HG03460 (cell line): ENCODE results near the gene TFPI2.

ENCODE experiments used
- ATAC-seq: cut with Tn5 transposase; IDR thresholded peaks from one replicate; pipeline ENCODE4 v1.9.1; 2021; ENCODE audit not compliant: unreplicated experiment

The TFPI2 gene

DNA sequence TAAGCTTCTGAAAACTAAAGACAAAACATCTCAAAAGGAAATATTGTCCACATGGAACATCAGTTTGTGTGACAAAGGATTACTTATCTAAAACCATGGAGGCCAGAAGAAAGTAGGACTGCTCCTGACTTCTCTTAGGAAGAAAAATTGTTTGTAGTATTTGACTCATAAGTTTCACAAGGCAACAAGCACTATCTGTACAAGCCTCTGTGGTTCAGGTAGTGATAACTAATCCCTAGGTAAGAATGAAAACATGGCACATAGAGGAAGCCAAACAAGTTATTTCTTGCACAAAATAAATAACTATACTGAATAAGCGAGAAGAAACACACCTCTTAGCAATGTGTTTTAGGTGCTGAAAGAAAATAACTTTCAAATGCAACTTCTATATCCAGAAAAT is 30.3 kb downstream of the TFPI2 start:
- ATAC-seq = no peak

DNA sequence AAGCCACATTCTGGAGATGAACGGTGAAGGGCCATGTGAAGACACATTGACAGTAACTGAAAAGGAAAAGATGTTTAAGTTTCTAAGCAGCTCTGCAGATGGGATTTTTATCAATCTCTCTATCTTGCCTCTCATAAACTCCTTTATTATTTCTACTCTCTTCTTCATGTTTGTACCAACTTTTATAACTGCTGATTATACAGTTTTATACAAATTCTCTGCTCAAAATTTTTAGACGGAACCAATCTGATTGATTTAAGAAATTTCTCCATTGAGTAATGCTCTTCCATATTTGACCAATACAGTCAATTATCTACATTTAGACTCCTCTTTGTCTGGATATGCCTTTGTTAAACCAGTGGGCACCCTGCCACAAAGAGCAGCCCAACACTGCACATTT is 31.7 kb downstream of the TFPI2 start:
- ATAC-seq = no peak

DNA sequence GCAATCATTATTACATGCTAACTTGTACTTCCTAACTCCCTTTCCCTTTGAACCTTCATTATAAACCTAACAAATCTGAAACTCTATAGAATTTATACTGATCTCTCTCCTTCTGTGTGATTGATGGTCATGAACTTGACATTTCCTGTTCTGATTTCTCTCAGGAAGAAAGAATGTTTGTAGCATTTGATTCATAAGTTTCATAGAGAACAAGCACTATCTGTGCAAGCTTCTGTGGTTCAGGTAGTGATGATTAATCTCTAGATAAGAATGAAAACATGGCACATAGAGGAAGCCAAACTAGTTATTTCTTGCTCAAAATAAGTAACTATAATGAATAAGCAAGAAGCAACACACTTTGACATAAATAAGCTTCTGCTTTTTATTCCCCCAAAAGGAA is 34.2 kb downstream of the TFPI2 start:
- no peak for ATAC-seq

DNA sequence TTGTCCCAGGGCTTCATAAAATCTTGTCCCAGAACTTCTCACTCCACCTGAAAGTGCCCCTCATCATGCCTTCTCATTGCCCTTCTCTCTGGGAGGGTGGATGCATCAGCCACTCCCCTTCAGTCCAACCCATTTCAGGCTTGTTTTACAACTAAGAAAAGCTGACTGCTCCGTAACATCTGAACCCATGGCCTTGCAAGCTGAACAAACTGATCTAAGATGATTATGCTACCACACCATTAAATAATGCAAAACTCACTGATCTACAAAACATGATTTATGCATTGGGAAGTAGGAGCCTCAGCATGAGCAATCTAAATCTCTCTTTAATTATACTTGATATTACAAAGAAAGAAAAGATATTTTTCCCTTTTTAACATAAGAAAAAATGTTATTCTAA is 34.8 kb downstream of the TFPI2 start:
- no peak for ATAC-seq

DNA sequence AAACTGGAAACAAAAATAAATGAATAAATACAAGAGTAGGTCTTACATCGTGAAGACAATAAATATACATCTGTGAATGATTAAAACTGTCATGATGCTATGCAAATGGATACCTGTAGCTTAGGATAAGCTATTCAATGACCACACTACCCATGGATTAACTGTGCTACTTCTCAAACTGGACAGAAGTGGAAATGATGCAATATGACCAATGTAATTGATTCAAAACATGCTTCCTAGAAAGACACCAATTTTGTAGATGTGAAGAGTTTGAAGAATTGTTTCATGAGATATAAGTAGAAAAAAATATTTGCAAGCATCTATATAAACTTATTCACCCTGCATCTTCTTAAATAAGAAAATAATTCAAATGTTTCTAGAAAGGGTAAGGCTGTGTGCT is 36.1 kb downstream of the TFPI2 start:
- no peak for ATAC-seq

DNA sequence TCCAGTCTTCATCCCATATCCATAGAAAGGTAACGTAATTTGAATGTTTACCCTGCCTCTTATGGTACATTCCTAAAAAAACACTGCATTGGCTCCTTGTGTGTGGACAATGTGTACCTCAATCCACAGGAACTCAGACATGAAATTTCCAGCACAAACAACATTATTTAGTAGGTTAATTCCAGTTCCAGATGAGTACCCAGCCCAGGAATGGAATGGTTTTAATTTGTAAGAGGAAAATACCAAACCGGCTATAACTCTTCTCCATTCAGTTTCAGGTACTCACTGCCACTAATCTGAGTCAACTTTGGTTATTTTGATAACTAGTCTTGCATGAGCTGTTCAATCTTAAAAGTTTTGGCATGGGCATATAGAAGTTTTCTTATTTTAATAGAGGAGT is 39.0 kb downstream of the TFPI2 start:
- ATAC-seq = no peak

DNA sequence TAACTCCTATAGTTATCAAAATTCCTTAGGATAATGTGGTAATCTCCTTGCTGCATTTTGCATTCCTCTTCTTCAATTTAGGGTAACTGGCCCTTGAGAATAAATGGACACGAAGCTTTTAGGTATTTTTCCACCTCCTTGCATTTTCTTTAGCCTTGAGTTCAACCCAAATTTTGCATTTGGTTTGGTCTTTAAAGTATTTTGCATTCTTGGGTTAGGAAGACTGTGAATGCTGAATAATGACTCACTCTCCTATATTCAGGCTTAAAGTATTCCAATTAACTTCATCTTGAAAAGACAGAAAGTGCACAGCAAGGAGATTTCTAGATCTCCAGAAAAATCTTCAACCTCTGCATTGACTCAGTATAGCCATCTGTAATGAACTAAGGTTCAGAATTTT is 47.3 kb downstream of the TFPI2 start:
- ATAC-seq = no peak

DNA sequence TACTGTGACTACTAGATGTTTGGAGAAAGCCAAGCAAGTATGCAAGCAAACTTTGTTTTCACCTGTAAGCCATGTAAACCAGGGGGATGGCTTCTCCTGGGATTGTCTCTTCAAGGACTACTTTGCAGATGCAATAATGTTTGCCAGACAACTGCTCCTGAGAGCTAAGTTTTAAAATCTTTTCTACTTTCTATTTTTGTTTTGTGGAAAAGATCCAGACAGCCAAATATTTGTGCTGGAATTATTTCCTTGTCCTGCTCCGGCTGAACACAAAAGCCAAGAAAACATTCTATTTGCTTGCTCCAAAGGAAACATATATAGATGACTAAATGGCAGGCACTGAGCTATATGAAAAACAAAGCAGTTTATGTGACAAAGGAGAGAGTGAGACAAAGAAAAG is 51.6 kb downstream of the TFPI2 start:
- no peak for ATAC-seq

DNA sequence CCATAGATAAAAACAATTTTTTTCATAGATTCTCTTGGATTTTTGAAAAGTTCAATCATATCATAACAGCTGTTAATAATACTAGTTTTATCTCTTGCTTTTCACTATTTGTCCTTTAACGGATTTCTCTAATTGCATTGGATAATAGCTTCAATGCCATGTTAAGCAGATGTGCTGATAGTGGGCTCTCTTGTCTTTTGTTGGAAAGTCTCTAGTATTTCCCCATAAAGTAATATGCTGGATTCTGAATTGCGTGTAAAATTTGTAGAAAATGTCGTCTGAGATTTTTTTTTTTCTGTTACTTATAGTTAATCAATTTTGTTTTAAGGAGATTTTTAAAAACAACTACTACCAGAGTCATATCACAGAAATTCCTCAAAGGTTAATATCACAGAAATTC is 53.3 kb downstream of the TFPI2 start:
- ATAC-seq = no peak

DNA sequence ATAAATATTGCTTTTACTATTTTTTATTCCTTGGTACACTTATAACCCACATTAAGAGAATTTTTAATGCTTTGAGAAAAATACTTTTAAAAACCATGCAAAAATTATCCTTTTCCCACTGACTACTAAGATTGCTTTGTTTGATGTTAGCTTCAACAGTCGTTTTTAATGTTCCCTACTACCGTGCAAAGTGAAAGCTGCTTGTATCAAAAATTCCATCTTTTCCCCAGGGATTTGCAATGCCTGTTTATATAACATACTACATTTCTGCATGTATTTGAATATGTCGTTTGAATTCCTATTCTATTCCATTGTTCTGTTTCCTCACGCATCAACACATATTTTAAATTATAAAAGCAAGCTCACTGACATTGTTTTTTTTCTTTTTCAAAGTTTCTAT is 54.4 kb downstream of the TFPI2 start:
- ATAC-seq = no peak

DNA sequence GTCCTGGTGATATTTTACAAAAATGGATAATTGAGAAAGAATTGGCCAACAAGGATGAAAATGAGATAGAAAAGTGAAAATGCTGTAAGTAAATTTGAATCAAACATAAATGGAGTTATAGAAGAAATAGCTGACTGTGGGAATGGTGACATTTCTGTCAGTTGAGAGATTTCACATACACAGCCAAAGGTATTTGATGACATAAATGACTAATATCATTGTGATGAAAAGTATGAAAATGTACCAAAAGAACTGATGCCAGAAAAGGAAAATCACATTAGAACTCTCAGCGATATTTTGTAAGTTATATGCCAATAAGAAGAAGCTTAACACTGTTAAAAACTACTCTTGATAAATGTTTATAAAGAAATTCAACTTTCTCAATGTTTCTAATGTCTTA is 54.9 kb downstream of the TFPI2 start:
- no peak for ATAC-seq
